GM12878 (cell line): ENCODE data around the gene LRP5.

ENCODE experiments used
- BRCA1 ChIP-seq: IDR thresholded peaks from 2 replicates; pipeline ENCODE4 v1.6.1; 2011; ENCODE audit warnings: low read depth, low read length, improper control_type of control experiment
- CREM ChIP-seq: IDR thresholded peaks from 2 replicates; pipeline ENCODE4 v1.6.1; 2014; ENCODE audit warnings: antibody characterized with exemption, low read depth
- POLR2A ChIP-seq: IDR thresholded peaks from 2 replicates; pipeline ENCODE4 v1.6.1; 2011; ENCODE audit warnings: low read depth, mild to moderate bottlenecking, low read length
- SREBF2 ChIP-seq: IDR thresholded peaks from 2 replicates; pipeline ENCODE4 v1.6.1; 2012; ENCODE audit warnings: mild to moderate bottlenecking, low read length
- SRF ChIP-seq, 2 experiments: IDR thresholded peaks; 2 replicates each; pipeline ENCODE4 v1.6.1; 2011; ENCODE audit warnings: low read depth in 2 of 2, low read length in 2 of 2, mild to moderate bottlenecking in 1 of 2, moderate library complexity in 1 of 2
- TF ChIP-seq, protein P1 (sequence below), 3 experiments: IDR thresholded peaks in 2 of 3; conservative IDR thresholded peaks in 1 of 3; 2 replicates each; pipeline ENCODE4 v1.5.1; 2011; ENCODE audit warnings: low read depth in 3 of 3, low read length in 3 of 3, mild to moderate bottlenecking in 3 of 3, control low read depth in 2 of 3, moderate library complexity in 2 of 3, inconsistent platforms in 1 of 3, mixed read lengths in 1 of 3; ENCODE audit not compliant: control insufficient read depth in 2 of 3, insufficient read depth in 1 of 3; ENCODE audit errors: extremely low read depth in 1 of 3
- TF ChIP-seq, protein P2 (sequence below): IDR thresholded peaks from 2 replicates; pipeline ENCODE4 v1.6.1; 2012; ENCODE audit warnings: low read depth, low read length, improper control_type of control experiment

DNA sequence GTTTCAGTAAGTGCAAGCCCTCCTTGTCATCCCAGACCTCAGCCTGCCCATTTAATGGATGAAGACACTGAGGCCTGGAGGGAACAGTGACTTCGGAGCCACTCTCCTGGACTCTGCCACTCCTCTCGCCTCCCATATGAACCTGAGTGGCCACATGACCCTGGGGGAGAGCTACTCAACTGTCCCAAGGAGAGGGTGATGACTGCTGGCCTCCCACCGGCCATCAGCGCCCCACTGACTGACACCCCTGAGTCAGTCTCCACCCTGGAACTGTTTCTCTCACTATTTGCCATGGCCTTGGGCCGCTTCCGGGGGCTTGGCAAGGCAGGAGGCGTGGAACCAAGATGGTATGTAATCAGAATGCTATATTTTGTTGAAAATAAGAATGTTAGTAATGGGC, 17.1 kb downstream of the LRP5 start:
- TF ChIP-seq, protein P1, sequence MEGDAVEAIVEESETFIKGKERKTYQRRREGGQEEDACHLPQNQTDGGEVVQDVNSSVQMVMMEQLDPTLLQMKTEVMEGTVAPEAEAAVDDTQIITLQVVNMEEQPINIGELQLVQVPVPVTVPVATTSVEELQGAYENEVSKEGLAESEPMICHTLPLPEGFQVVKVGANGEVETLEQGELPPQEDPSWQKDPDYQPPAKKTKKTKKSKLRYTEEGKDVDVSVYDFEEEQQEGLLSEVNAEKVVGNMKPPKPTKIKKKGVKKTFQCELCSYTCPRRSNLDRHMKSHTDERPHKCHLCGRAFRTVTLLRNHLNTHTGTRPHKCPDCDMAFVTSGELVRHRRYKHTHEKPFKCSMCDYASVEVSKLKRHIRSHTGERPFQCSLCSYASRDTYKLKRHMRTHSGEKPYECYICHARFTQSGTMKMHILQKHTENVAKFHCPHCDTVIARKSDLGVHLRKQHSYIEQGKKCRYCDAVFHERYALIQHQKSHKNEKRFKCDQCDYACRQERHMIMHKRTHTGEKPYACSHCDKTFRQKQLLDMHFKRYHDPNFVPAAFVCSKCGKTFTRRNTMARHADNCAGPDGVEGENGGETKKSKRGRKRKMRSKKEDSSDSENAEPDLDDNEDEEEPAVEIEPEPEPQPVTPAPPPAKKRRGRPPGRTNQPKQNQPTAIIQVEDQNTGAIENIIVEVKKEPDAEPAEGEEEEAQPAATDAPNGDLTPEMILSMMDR (IDR thresholded peaks at IDR 0.05 in 2 of 3, conservative IDR thresholded peaks at IDR 0.05 in 1 of 3; ENCODE audit: control insufficient read depth in 2 of 3, extremely low read depth in 1 of 3, insufficient read depth in 1 of 3, low read depth in 3 of 3, low read length in 3 of 3) = no peak
- TF ChIP-seq POLR2A (no peak), CREM (no peak), SREBF2 (no peak), SRF (IDR thresholded peaks at IDR 0.05; ENCODE audit: low read depth in 2 of 2, low read length in 2 of 2) (no peak), BRCA1 (no peak)
- TF ChIP-seq, protein P2, sequence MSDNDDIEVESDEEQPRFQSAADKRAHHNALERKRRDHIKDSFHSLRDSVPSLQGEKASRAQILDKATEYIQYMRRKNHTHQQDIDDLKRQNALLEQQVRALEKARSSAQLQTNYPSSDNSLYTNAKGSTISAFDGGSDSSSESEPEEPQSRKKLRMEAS = no peak
